ENCODE results near the gene F12.
"Not testable (repeated sequence)": the region's sequence is repeated elsewhere in the genome, so short reads cannot be mapped to it uniquely, and the experiment has no call there.

F12 gene

DNA sequence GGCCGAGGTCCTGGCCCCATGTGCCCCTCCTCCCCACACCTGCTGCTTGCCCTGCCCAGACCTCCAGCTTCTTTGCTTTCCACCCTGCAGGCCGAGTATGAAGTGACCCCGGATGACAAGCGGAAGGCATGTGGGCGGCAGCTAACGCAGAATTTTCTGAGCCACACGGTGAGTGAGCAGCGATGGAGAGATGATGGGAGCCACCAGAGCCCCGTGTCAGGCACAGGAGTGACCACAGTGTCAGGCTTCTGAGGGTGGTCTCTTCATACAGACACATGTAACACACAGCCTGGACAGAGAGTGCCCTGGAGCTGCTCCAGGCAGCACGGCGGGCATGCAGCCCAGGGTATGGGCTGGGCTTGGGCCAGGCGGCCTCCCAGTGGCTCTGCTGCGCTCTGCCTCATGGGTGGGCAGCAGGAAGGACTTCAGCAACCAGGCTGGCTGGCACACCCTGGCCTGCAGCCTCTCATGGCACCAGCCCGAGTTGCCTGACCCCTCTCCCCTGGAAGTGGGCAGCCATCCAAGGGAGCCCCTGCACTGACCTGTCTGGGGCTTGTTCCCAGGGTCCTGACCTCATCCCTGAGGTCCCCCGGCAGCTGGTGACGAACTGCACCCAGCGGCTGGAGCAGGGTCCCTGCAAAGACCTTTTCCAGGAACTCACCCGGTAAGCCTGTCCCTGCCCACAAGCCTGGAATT lies 22.9 kb upstream of the F12 start:
- no peak for DNase-seq

DNA sequence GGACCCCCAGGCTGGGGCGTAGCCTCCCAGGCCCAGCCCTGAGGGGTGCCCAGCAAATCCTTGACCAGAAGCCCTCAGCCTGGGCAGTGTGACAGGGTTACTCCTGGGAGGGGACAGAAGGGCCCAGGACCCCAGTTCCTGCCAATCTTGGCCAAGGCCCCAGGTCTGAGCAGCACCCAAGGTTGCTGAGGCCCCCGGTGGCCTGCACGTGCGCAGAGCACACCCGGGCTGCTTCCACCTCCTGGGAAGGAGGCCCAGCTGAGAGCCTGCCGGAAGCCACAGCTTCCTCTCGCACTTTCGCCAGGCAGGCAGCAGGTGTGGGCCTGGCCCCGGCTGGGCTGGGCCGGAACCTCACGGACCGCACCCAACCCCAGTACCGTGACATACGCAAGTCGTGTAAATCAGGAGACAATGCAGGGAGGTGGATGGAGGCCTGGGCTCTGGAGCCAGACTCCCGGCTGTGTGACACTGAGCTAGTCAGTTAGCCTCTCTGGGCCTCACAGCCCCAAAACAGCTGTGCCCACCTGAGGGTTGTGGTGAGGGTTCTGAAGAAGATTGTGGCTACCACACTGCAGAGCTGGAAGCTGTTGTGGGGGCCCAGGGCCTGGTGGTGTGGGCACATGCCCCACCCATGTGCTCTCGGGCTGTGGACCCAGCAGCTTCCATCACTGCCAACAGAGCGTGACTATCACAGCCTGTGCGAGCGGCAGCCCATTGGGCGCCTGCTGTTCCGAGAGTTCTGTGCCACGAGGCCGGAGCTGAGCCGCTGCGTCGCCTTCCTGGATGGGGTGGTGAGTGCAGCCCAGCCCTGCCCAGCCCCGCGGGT lies 22.2 kb upstream of the F12 start:
- peak; percentile 85 for DNase-seq

DNA sequence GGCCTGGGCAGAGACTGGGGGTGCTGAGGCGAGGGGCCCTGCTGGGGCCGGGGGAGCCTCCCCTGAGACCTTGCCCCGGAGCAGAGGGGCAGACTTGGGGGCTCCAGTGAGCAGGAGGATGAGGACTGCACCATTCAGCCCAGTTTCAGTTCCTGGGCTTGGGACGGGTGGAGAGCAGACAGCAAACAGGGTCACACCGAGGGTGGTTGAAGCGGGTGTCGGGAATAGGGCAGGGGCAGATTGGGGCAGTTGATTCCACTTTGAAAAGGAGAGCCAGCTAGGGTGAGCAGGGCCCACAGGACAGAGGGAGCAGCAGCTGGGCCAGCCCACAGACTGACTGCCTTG lies 21.6 kb upstream of the F12 start:
- no peak for DNase-seq

DNA sequence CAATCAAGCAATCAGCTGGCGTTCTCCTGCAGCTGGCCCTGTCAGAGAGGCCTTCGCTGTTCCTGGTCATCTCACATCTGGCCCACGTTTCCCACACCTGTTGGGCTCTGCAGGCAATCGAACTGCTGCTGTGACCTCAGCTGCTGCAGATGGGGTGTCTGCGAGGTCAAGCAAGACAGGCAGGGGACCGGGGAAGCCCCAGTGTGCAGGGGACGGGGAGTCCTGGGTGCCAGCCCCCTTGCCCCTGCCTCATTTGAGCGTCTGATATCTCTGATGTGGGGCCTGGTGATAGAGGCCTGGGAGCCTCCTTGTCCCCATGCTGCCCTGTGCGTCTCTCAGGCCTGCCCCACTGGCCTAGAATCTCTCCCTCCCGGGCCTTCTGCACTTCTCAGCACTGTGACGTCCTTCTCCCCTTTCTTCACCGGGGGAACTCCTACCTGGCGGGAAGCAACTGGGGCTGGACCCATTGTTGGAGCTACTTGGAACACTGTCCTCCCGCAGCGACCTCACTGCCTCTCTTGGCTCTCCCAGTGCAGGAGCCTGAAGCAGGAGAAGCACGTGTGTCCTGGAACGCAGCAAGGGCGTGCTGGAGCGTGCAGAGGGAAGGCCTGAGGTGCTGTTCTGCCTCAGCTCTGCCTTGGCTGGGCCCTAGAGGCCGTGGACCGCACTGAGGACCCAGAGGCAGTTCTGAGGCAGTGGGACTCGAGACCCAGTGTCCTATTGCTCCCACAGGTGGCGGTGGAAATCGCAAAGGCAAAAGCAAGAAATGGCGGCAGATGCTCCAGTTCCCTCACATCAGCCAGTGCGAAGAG lies 21.0 kb upstream of the F12 start:
- DNase-seq = peak; percentile 12

DNA sequence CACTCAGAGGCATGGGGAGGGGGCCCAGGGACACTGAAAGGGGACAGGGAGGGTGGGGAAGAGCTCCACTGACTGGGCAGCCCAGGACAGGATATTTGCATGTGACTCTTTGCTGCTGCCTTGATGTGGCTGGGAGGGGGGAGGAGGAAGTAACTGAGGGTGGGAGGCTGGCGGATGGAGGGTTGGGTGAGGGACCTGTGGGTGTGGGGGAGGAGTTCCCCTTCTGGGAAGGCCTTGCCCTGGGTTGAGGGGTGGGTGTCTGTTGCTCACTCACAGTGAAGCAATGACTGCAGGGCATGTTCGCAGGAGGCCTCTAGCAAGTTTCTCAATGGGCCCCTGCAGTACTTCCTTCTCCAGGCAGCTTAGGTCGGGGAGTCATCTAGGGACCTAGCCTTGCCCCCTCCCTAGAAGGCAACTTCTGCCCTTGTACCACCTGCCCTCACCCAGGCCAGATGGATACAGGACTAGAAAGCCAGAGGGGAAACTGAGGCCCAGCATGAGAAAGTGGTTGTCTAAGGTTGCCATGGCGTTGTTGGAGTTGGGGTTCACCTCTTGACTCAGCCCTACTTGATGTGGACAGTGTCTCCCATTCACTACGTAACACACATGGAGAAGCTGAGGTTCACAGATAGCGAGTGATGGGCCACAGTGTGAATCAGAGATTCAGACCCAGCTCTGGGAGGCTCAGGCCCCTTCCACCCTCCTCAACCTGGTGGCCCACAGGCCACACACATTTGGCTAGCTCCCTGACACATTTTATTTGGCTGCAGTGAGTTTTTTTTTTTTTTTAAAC lies 20.1 kb upstream of the F12 start:
- DNase-seq = peak; percentile 91

DNA sequence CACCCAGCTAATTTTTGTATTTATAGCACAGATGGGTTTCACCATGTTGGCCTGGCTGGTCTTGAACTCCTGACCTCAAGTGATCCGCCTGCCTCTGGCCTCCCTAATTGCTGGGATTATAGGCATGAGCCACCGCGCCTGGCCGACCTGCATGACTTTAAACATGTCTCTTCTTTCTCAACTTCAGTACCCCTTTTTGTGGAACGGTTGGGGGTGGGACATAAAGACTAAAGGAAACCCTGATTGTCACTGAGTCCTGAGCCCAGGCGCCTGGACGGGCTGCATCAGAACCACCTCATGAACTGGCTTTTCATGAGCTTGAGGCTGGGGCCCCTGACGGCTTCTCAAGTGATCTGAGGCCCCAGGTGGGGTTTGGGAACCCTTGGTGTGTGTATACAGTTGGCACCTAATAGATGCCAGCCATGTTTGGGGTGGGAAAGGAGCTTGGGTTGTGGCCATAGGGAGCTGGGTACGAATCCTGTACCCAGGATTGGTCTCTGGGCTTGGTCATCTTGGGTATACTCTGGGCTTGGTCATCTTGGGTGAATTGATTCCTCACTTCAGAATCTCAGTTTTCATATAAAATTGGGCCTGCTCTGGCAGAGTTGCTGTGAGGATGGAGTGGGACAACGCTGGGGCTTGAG lies 19.3 kb upstream of the F12 start:
- DNase-seq = peak; percentile 13

DNA sequence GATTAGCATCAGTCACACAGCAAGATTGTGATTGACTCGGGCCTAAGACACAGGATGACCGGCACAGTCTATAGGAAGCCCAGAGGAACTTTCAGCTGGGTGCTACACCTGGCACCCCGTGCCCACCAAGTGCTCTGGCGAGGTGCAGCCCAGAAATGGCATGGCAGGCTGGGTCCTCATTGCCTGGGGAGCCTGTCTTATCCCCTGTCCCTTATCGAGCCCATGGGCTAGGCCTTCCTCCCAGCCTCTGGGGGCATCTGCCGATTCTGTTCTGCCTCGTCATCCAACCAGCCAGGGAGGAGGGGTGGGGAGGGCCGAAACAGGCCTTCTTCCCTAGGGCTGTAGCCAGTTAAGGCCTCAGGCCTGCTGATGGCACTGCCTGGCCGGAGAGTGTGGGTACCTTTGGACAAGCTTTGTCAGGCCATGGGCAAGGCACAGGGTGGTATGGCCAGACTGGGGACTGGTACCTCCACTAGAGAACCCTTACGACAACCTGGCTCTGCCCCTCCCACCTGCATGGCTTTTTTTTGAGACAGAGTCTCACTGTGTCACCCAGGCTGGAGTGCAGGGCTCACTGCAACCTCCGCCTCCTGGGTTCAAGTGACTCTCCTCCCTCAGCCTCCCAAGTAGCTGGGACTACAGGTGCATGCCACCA lies 18.7 kb upstream of the F12 start:
- DNase-seq = peak; percentile 38

DNA sequence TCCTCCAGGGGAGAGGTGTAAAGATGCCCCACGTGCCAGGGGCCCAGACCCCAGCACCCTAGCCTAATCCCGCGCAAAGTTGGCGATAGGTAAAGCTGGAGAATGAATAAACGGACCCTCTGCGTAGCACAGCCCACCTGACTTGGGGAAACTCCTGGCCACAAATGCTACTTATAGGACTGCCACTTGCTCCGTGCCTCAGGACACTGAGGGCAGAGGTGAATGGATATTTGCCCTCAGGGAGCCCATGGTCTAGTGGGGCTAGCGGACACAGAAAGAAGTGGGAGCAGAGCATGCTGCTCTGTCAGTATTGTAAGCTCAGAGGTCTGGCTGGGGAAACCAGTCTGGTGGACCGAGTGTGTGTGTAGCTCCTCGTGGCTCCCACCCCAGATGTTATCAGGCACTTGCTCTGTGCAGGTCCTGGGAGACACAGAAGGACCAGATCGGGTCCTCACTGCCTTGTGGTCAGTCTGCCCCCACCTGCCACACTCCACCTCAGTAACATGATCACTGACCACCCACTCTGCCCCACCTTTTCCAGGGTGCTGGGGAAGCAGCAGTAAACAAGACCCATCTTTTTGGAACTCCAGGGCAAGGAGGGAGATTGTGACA lies 18.0 kb upstream of the F12 start:
- DNase-seq = no peak

DNA sequence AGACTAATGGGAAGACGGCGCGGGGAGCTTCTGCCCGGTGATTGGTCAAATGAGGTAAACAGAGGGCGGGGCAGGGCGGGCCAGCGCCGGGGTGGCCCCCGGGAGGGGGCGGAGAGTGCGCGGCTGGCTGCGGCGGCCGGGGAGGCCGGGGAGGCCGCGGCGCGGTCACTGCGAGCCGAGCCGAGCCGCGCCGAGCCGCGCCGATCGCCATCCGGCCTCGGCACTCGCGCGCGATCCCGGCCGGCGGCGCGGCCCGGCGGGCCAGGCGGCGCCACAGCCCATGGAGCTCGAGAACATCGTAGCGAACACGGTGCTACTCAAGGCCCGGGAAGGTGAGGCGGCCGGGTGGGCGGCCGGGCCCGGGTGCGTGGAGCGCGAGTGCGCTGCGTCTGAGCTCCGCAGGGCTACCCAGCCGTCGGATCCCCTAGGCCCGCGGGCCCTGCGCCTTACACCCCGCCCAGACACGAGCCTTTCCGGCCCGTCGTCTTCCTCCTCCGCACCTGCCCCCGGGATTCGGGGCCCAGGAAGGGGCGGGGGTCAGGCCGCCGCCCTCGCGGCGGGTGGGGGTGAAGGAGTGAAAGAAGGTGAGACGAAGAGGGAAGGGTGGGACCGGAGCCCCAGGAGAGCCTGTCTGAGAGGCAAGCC lies 17.3 kb upstream of the F12 start, which contains the start of gene GRK6:
Gene GRK6, plus strand, starts transcription at position 111 of the 645 bp plus-strand sequence. Its CDS starts 170 bp downstream, at position 281.
- peak; percentile 81 for DNase-seq

DNA sequence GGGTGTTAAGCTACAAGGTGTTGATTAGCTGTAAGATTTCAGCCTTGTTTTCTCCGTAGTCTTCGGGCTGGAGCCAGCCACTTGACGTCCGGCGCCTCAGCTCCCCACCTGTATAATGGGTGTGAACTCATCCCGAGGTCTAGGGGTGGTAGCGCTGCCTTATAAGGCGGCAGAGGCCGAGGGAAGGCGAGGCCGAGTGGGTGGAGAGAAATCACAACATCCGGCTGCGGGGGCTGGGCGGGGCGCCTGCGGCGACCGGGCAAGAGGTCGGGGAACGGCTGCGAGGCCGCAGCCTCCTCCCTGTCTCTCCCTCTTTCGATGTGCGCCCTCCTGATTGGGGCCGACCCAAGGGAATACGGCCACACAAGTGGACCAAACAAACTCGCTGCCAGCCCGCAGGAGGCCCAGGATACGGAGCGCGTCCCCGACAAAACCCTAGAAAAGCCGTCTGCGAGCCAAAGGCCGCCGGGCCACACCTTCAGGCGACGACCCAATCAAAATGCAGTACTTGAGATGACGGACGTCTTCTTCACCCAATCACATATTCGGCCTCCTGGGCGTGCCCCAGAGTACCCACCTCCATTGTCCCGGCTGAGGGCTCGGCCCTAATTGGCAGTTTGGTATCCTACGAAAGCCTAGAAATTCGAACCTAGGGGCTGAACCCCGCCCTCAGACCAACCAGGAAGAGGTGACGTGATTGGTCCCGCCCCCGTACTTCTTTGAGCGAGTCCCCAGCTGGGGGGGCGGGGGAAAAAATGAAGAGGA lies 16.6 kb upstream of the F12 start:
- DNase-seq = peak; percentile 100

DNA sequence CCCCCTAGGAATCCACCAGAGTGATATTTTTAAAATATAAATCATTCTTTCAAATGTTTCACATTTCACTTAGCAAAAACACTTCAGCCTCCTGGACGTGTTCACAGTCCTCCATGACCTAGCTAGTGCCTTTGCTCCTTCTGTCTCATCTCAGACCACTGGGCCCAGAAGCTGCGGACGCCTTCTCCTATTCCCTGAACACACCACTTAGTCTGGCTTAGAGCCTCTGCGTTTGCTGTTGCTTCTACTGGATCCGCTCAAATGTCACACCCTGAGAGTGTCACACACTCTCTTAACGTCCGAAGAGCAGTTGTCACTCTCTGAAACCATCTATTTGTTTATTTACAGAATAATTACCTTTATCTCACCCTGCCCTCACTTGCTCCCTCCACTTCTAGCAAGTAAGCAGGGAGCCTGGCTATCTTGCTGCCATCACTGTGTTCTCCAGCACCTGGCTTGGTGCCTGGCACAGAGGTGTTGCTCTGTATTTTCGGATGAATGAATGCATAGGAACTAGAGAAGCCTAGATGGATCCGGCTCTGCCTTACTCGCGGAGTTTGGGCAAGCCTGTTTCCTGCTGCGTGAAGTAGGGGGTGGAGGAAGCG lies 15.9 kb upstream of the F12 start:
- DNase-seq = no peak

DNA sequence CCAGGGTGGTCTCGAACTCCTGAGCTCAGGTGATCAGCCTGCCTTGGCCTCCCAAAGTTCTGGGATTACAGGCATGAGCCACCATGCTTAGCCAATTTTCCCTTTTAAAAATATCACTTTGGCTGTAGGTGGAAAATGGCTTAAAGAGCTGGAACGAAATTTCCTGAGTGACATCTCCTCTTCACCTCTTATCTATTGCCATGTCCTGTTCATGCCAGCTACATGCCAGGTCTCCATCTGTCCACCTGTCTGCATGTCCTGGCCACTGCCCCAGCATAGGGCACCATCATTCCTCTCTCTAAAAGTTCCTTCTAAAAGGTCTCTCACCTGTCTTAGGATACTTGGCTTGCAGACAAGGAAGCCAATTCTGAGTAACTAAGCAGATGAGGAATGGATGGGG lies 14.3 kb upstream of the F12 start:
- DNase-seq = no peak

DNA sequence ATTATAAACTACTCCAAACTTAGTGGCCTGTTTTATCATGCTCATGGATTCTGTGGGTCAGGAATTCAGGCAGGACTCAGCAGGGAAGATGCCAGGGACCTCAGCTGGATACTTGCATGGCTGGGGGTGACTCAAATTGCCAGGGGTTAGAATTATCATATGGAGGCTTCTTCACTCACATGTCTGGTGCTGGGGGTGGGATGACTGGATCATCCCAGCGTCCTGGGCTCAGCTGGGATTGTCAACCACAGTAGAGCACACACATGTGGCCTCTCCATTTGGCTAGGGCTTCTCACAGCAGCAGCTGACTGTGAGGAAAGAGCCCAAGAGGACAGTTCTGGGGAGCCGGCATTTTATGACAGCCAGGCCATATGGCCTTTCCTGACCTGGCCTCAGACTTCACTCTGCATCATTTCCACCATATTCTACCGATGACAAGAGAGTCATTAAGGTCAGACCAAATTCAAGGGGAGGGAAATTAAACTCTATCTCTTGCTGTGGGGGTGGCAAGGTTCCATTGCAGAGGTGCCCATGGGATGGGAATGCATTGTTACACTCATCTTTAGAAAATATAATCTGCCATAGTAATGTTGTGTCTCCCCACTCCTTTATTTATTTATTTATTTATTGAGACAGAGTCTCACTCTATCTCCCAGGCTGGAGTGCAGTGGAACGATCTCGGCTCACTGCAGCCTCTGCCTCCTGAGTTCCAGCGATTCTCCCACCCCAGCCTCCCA lies 11.9 kb upstream of the F12 start:
- DNase-seq = no peak

DNA sequence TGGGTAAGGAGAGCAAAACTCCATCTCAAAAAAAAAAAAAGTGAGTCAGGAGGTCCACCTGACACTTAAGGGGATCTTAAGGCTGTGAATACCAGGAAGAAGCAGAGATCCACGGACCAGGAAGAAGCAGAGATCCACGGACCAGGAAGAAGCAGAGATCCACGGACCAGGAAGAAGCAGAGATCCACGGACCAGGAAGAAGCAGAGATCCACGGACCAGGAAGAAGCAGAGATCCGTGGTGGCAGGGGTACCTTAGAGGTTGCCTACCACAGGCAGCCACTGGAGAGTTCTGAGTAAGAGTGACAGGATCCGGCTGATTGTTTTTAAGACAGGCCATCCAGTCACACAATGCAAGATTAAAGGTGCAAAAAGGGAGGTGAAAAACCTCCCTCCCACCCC lies 11.1 kb upstream of the F12 start:
- not testable (repeated sequence) for DNase-seq

DNA sequence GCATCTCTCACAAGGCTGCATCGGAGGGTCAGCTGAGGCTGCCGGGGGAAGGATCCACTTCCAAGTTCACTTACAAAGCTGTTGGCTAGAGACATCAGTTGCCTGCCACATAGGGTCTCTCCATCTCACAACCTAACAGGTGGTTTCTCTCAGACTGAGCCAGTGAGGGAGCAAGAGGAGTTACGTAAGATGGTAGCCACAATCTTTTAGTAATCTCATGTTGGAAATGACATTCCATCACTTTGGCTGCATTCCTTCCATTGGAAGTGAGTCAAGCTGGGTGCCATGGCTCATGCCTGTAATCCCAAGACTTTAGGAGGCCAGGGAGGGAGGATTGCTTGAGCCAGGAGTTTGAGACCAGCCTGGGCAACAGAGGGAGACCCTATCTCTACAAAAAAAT lies 9.7 kb upstream of the F12 start:
- no peak for DNase-seq

DNA sequence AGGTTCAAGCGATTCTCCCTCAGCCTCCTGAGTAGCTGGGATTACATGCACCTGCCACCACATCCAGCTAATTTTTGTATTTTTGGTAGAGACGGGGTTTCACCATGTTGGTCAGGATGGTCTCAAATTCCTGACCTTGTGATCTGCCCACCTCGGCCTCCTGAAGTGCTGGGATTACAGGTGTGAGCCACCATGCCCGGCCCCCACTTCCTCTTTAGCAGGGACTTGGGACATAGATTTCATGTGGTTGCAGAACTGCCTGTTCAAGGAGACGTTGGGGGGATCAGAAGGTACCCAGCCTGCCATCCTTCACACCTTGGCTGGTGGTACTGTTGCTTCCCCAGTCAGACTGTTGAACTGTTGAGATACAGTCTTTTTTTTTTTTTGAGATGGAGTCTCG lies 7.7 kb upstream of the F12 start:
- not testable (repeated sequence) for DNase-seq

DNA sequence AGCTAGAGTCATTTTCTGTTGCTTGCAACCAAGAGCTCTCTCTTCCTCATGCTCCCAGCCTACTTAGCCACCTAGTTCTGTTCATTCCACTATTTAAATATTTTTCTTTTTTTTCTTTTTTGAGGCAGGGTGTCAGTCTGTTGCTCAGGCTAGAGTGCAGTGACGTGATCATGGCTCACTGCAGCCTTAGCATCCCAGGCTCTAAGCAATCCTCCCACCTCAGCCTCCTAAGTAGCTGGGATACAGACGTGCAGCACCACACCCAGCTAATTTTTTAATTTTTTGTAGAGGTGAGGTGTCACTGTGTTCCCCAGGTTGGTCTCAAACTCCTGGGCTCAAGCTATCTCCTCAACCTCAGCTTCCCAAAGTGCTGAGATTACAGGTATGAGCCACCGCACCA lies 5.1 kb upstream of the F12 start:
- no peak for DNase-seq

DNA sequence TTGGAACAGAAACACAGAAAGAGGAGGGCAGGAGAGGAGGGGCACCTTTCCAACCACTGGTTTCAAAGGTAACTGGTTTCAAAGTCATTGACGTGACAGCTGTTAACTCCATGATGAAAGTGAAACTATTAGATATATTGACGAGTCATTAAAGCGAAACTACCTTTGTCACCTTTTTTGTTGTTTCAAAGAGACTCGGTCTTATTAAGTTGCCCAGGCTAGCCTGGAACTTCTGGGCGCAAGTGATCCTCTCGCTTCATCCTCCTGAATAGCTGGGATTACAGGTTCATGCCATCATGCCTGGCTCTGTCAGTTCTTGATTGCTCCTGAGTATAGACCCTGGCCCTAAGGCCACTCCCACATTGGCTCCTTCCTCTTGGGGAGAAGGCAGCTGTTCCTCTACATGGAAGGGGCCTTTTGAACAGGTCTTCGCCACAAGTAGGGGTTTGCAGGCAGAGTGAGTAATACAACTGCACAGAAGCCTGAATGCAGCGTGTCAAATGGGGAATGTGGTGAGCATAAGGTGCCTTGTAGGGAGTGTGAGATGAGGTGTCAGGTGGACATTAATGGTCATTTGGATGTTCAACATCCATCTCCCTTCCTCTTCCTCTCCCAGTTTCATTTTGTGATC lies 3.4 kb upstream of the F12 start:
- DNase-seq = peak; percentile 78
